ENCODE results near the gene RPL18.

RPL18 gene

GRCh38 chr19:48629297-48629598 lies 10.3 kb upstream of the RPL18 start:
- DNase-seq = no peak

GRCh38 chr19:48628486-48629296 lies 9.7 kb upstream of the RPL18 start:
- DNase-seq = no peak

- DNase-seq = no peak
Measured at GRCh38 chr19:48627865-48628314, 8.9 kb upstream of the RPL18 start.

- no peak for DNase-seq
Measured at GRCh38 chr19:48627201-48627864, 8.4 kb upstream of the RPL18 start.

- DNase-seq = no peak
Measured at GRCh38 chr19:48625891-48626327, 6.9 kb upstream of the RPL18 start.

- DNase-seq = no peak
Measured at GRCh38 chr19:48624791-48625723, 6.1 kb upstream of the RPL18 start.

- peak; percentile 98 for DNase-seq
Measured at GRCh38 chr19:48624067-48624594, 5.2 kb upstream of the RPL18 start.

GRCh38 chr19:48623556-48624066 lies 4.6 kb upstream of the RPL18 start:
- DNase-seq = peak; percentile 48

- DNase-seq = peak; percentile 67
Measured at GRCh38 chr19:48619692-48620585, 961 bp upstream of the RPL18 start.

- DNase-seq = peak; percentile 38
Measured at GRCh38 chr19:48618278-48618915, 581 bp downstream of the RPL18 start.

- DNase-seq = no peak
Measured at GRCh38 chr19:48617146-48617937, 1.6 kb downstream of the RPL18 start.

- no peak for DNase-seq
Measured at GRCh38 chr19:48616491-48617056, 2.4 kb downstream of the RPL18 start.

GRCh38 chr19:48616041-48616436 lies 2.9 kb downstream of the RPL18 start:
- DNase-seq = no peak

- peak; percentile 37 for DNase-seq
Measured at GRCh38 chr19:48615231-48616040, 3.5 kb downstream of the RPL18 start.

GRCh38 chr19:48614436-48615230 lies 4.3 kb downstream of the RPL18 start, which contains the start of gene FAM83E:
Gene FAM83E (minus strand): TSS chr19:48615076. CDS start chr19:48613372, 1,704 bp downstream.
- DNase-seq = peak; percentile 37

- peak; percentile 28 for DNase-seq
Measured at GRCh38 chr19:48613852-48614435, 5.0 kb downstream of the RPL18 start.

- DNase-seq = no peak
Measured at GRCh38 chr19:48613024-48613851, 5.7 kb downstream of the RPL18 start.
